Endothelial cell (in vitro differentiated cells): Measurements from ENCODE around the gene ATP2A3. TPM values are rescaled to one million over a fixed set of nuclear protein-coding genes. Genes with fewer than 3 reads are reported as not detected.
A peak's percentile ranks its signal among the peaks of the same experiment; 100 is the strongest.

Experiments used
- DNase-seq: peaks from one replicate; pipeline ENCODE4 v3.0.0; 2021; ENCODE audit warnings: low spot score
- H3K27ac Mint-ChIP-seq: one replicate; pipeline ENCODE4 v1.8.0; 2021; ENCODE audit warnings: mixed read lengths, inconsistent platforms; ENCODE audit not compliant: unreplicated experiment
- H3K27me3 Mint-ChIP-seq: one replicate; pipeline ENCODE4 v1.8.0; 2021; ENCODE audit warnings: mild to moderate bottlenecking, moderate library complexity, mixed read lengths, inconsistent platforms; ENCODE audit not compliant: unreplicated experiment
- H3K36me3 Mint-ChIP-seq: one replicate; pipeline ENCODE4 v1.8.0; 2021; ENCODE audit warnings: mild to moderate bottlenecking, low read depth, mixed read lengths, inconsistent platforms; ENCODE audit not compliant: unreplicated experiment
- H3K4me1 Mint-ChIP-seq: one replicate; pipeline ENCODE4 v1.8.0; 2021; ENCODE audit warnings: mild to moderate bottlenecking, mixed read lengths, inconsistent platforms; ENCODE audit not compliant: unreplicated experiment
- H3K4me3 Mint-ChIP-seq: one replicate; pipeline ENCODE4 v1.8.0; 2021; ENCODE audit warnings: mild to moderate bottlenecking, mixed read lengths, inconsistent platforms; ENCODE audit not compliant: unreplicated experiment
- H3K9me3 Mint-ChIP-seq: one replicate; pipeline ENCODE4 v1.8.0; 2021; ENCODE audit warnings: mixed read lengths, inconsistent platforms; ENCODE audit not compliant: unreplicated experiment
- total RNA-seq: library from RNA; stranded (reverse); fragmentation: NEBNext Ultra II Directional; extraction: Animal tissue kit (Norgen Biotek cat#: 25700); gene quantifications from one replicate; pipeline ENCODE4 v1.2.1, GENCODE V29; 2021; ENCODE audit not compliant: unreplicated experiment
- TF ChIP-seq, protein P1 (sequence below): fragments of 200-600 bp; sonication (generic); IDR thresholded peaks from one replicate; pipeline ENCODE4 v1.5.0; 2021; ENCODE audit warnings: antibody characterized with exemption; ENCODE audit not compliant: unreplicated experiment

Gene ATP2A3
- total RNA-seq, 1 donor from 2014 or later, result 116 TPM

DNA sequence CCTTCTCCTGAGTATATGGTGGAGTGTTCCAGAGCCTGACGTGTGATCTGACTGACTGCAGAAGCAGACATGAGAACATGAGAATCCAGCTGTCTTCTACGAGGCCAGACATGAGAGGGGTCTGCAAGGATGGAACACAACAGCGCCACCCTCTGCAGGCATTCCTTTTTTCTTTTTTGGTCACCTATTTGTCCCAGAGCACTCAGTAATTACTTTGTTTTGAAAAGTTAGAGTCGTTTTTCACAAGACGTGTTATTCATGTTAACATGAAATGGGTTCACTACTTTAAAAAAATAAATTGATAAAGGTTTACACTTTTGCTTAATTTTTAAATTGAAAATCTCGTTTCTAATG is 43.8 kb upstream of the ATP2A3 start:
- Mint-ChIP-seq H3K4me3 (no peak overlapping the region), H3K27me3 (peaks cover 14% of the 10 kb centered on the region), H3K4me1 (peaks cover 15% of the 10 kb centered on the region), H3K36me3 (peaks cover 26% of the 10 kb centered on the region), H3K27ac (no peak overlapping the region), H3K9me3 (no peaks in the 10 kb centered on the region)
- TF ChIP-seq, protein P1, sequence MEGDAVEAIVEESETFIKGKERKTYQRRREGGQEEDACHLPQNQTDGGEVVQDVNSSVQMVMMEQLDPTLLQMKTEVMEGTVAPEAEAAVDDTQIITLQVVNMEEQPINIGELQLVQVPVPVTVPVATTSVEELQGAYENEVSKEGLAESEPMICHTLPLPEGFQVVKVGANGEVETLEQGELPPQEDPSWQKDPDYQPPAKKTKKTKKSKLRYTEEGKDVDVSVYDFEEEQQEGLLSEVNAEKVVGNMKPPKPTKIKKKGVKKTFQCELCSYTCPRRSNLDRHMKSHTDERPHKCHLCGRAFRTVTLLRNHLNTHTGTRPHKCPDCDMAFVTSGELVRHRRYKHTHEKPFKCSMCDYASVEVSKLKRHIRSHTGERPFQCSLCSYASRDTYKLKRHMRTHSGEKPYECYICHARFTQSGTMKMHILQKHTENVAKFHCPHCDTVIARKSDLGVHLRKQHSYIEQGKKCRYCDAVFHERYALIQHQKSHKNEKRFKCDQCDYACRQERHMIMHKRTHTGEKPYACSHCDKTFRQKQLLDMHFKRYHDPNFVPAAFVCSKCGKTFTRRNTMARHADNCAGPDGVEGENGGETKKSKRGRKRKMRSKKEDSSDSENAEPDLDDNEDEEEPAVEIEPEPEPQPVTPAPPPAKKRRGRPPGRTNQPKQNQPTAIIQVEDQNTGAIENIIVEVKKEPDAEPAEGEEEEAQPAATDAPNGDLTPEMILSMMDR, result peak; percentile 35
- DNase-seq, result peak; percentile 15

GRCh38 chr17:4007346-4008081 is 43.3 kb upstream of the ATP2A3 start:
- peaks cover 15% of the 10 kb centered on the region for H3K4me1 Mint-ChIP-seq
- peak overlapping the region; percentile 18 for H3K4me3 Mint-ChIP-seq
- peaks cover 14% of the 10 kb centered on the region for H3K27me3 Mint-ChIP-seq
- peaks cover 23% of the 10 kb centered on the region for H3K36me3 Mint-ChIP-seq
- no peaks in the 10 kb centered on the region for H3K9me3 Mint-ChIP-seq
- DNase-seq, result no peak
- TF ChIP-seq, protein P1, result no peak
- H3K27ac Mint-ChIP-seq, result peak overlapping the region; percentile 39

DNA sequence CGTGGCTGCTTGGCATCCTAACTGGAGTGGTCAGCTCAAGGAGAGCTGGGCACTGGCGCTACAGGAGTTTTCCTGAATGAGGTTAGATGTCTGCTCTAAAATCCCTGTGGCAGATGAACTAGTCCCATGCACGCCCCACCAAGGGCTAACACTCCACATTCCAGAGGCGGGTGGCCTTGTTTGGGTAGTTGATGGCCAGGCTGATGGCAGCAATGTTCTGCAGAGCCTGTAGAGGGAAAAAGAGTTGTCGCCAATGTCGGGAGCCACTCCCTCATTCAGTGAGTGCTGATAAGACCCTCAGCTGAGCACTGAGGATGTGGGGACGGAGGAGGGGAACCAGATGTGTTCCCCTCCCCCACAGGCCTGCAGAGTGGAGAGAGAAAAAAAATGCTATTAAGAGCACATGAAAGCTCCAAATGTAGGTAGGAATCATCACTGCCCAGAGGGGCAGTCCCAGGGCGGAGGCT is 42.5 kb upstream of the ATP2A3 start:
- H3K4me1 Mint-ChIP-seq, result peaks cover 15% of the 10 kb centered on the region
- H3K36me3 Mint-ChIP-seq, result peaks cover 20% of the 10 kb centered on the region
- peaks cover 14% of the 10 kb centered on the region for H3K27me3 Mint-ChIP-seq
- H3K4me3 Mint-ChIP-seq, result peak overlapping the region; percentile 18
- H3K9me3 Mint-ChIP-seq, result no peaks in the 10 kb centered on the region
- DNase-seq, result no peak
- peak overlapping the region; percentile 39 for H3K27ac Mint-ChIP-seq
- TF ChIP-seq, protein P1, result no peak

DNA sequence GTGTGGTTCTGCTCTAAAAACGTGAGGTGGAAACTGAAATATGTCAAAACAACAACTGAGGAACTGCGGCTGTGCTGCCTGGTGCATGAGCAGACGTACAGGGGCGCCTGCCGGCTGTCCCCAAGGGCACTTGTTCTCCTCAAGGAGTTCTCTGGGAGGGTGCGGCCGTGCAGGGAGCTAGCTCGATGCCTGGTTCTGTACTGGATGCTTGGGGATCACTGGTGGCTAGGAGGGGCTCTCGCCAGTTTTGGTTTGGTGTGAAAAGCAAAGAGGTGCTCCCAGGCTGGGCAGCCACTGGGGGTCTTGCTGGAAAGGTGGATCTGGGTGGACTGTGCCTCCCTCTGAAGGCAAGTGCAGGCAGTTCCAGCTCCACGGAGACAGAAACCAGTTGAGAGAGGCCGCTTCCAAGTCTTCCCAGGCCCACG is 41.9 kb upstream of the ATP2A3 start:
- no peak for DNase-seq
- Mint-ChIP-seq H3K9me3 (no peaks in the 10 kb centered on the region), H3K27me3 (peaks cover 14% of the 10 kb centered on the region), H3K36me3 (peaks cover 20% of the 10 kb centered on the region), H3K4me3 (peak overlapping the region; percentile 73), H3K27ac (no peak overlapping the region), H3K4me1 (peaks cover 15% of the 10 kb centered on the region)
- TF ChIP-seq, protein P1, result no peak
